ENCODE data around the gene VPS37C. TPM values are rescaled to one million over a fixed set of nuclear protein-coding genes. Genes with fewer than 3 reads are reported as not detected.

VPS37C gene
- total and polyA plus RNA-seq, 7 donors, result 8.6 to 25.4 (median 18.6) TPM

- 87 to 92% methylated on average over 6 of the region's 6 CpGs for WGBS, 2 donors
- Histone ChIP-seq H3K4me3 (no peak overlapping the region), H3K27me3 (no peaks in the 10 kb centered on the region), H3K4me1 (no peaks in the 10 kb centered on the region), H3K36me3 (no peaks in the 10 kb centered on the region), H3K27ac (no peak overlapping the region), H3K9me3 (no peaks in the 10 kb centered on the region)
- no peak for TF ChIP-seq POLR2AphosphoS5 (IDR thresholded peaks at IDR 0.05)
- no peak for TF ChIP-seq EP300 (IDR thresholded peaks at IDR 0.05)
- TF ChIP-seq CTCF (IDR thresholded peaks at IDR 0.05), result no peak
- no peak for TF ChIP-seq POLR2A (IDR thresholded peaks at IDR 0.05)
- intact Hi-C loops (cut with DNase I), result no loop called here
- DNase-seq, result no peak
Observed at GRCh38 chr11:61112575-61112974, 48.7 kb downstream of the VPS37C start.

- H3K27ac ChIP-seq, result no peak overlapping the region
- TF ChIP-seq EP300 (IDR thresholded peaks at IDR 0.05), result no peak
- no peak for TF ChIP-seq POLR2AphosphoS5 (IDR thresholded peaks at IDR 0.05)
- no peak for TF ChIP-seq CTCF (IDR thresholded peaks at IDR 0.05)
- no peak for TF ChIP-seq POLR2A (IDR thresholded peaks at IDR 0.05)
- intact Hi-C loops (cut with DNase I), result no loop called here
- no peaks in the 10 kb centered on the region for H3K36me3 ChIP-seq
- WGBS, 2 donors, result 74 to 87% methylated on average over 11 of the region's 11 CpGs
- H3K9me3 ChIP-seq, result no peaks in the 10 kb centered on the region
- H3K27me3 ChIP-seq, result no peaks in the 10 kb centered on the region
- no peaks in the 10 kb centered on the region for H3K4me1 ChIP-seq
- no peak overlapping the region for H3K4me3 ChIP-seq
- peak; percentile 58 for DNase-seq
Observed at GRCh38 chr11:61111786-61112517, 49.3 kb downstream of the VPS37C start.

- intact Hi-C loops (cut with DNase I), result no loop called here
- DNase-seq, result no peak
- Histone ChIP-seq H3K27ac (no peak overlapping the region), H3K9me3 (no peaks in the 10 kb centered on the region), H3K36me3 (no peaks in the 10 kb centered on the region), H3K27me3 (no peaks in the 10 kb centered on the region), H3K4me1 (no peaks in the 10 kb centered on the region), H3K4me3 (no peak overlapping the region)
- no peak for TF ChIP-seq POLR2AphosphoS5 (IDR thresholded peaks at IDR 0.05)
- no peak for TF ChIP-seq EP300 (IDR thresholded peaks at IDR 0.05)
- TF ChIP-seq POLR2A (IDR thresholded peaks at IDR 0.05), result no peak
- TF ChIP-seq CTCF (IDR thresholded peaks at IDR 0.05), result no peak
- 84 to 86% methylated on average over 6 of the region's 6 CpGs for WGBS, 2 donors
Observed at GRCh38 chr11:61111050-61111435, 50.2 kb downstream of the VPS37C start.

- WGBS, 2 donors, result 86 to 87% methylated on average over 9 of the region's 9 CpGs
- H3K36me3 ChIP-seq, result no peaks in the 10 kb centered on the region
- TF ChIP-seq POLR2A (IDR thresholded peaks at IDR 0.05) (no peak), POLR2AphosphoS5 (IDR thresholded peaks at IDR 0.05) (no peak), CTCF (IDR thresholded peaks at IDR 0.05) (no peak), EP300 (IDR thresholded peaks at IDR 0.05) (no peak)
- DNase-seq, result no peak
- intact Hi-C loops (cut with DNase I), result no loop called here
- no peak overlapping the region for H3K4me3 ChIP-seq
- H3K9me3 ChIP-seq, result no peaks in the 10 kb centered on the region
- no peaks in the 10 kb centered on the region for H3K4me1 ChIP-seq
- no peaks in the 10 kb centered on the region for H3K27me3 ChIP-seq
- no peak overlapping the region for H3K27ac ChIP-seq
Observed at GRCh38 chr11:61110255-61111049, 50.8 kb downstream of the VPS37C start.
